Gastroesophageal sphincter (tissue), 3 donors: ENCODE measurements around the gene NTS.

Experiments
- POLR2AphosphoS5 ChIP-seq: sonication (generic); formaldehyde crosslinking; IDR thresholded peaks from one replicate; pipeline ENCODE4 v1.6.1; 2017; ENCODE audit warnings: antibody characterized with exemption
- TF ChIP-seq, protein P1 (sequence below), 4 experiments: fragments of 200-600 bp in 2 of 4; fragments of 450-650 bp in 2 of 4; sonication (generic) in 1 of 4; IDR thresholded peaks; one replicate each; pipeline ENCODE4 v1.5.1; 2017 to 2019; ENCODE audit warnings: antibody characterized with exemption in 4 of 4, mild to moderate bottlenecking in 2 of 4, moderate library complexity in 2 of 4

DNA sequence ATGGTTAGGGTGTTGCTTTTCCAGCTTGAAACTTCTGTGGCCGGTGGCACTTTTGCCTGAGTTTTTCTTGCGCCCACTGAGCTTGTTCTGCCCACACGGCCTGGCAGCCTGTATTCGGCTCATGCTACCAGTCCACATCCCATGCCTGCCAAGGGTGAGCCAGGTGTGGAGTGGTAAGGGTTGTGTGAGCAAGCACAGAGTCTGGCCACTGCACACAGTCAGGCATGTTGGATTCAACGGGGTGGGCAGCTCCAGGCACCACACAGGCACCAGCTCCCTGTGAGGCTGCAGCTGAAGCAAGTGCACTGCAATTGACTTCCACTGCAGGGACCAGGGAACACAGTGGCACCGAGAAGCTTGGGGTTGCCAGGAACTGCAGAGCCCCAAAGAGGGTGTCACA lies 18.8 kb upstream of the NTS start:
- TF ChIP-seq, protein P1, sequence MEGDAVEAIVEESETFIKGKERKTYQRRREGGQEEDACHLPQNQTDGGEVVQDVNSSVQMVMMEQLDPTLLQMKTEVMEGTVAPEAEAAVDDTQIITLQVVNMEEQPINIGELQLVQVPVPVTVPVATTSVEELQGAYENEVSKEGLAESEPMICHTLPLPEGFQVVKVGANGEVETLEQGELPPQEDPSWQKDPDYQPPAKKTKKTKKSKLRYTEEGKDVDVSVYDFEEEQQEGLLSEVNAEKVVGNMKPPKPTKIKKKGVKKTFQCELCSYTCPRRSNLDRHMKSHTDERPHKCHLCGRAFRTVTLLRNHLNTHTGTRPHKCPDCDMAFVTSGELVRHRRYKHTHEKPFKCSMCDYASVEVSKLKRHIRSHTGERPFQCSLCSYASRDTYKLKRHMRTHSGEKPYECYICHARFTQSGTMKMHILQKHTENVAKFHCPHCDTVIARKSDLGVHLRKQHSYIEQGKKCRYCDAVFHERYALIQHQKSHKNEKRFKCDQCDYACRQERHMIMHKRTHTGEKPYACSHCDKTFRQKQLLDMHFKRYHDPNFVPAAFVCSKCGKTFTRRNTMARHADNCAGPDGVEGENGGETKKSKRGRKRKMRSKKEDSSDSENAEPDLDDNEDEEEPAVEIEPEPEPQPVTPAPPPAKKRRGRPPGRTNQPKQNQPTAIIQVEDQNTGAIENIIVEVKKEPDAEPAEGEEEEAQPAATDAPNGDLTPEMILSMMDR (IDR thresholded peaks at IDR 0.05), result no peak
- TF ChIP-seq POLR2AphosphoS5, result no peak
